Measurements from ENCODE around the gene CCL16.
"Not testable (repeated sequence)": the region's sequence is repeated elsewhere in the genome, so short reads cannot be mapped to it uniquely, and the experiment has no call there.

CCL16 gene, protein sequence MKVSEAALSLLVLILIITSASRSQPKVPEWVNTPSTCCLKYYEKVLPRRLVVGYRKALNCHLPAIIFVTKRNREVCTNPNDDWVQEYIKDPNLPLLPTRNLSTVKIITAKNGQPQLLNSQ

DNA sequence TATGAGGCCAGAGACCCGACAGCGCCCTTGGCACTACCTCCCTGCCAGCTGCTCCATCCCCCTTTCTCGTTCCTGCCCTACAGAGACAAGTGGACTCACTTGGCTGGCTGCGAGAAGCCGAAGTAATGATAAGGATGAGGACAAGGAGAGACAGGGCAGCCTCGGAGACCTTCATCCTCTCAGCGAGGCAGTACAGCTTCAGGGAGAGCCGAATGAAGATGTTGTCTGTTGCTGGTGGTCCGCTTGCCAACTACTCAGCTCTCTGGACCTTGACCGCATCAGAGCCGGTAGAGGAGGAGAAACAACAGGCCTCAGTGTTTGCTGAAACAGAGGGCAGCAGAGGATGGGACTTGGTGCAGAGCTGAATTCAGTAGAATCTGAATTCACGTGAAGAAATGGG is at the start of gene CCL16:
CCL16 (minus strand) TSS at position 252 of the 400 bp plus-strand sequence; CDS start at position 175, 77 bp downstream.
- no peak for DNase-seq

DNA sequence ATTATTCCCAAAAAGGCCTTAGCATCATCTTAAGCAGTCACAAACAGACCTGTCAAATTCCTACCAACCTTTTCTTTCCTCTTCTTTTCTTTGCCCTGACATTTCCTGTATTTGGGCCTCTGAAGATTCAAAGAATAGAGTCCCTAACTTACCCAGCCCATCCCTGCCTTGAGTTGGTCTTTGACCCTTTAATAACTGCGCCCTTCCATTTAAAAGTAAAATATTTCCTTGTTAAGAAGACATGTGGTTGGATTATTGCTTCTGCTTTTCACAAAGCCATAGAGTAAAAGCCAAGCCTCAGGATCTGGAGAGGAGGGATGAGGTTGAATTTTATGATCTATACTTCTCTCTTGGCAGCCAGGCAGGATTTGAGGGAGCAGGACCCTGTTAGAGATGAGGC is 49.7 kb upstream of the CCL16 start:
- DNase-seq = no peak

DNA sequence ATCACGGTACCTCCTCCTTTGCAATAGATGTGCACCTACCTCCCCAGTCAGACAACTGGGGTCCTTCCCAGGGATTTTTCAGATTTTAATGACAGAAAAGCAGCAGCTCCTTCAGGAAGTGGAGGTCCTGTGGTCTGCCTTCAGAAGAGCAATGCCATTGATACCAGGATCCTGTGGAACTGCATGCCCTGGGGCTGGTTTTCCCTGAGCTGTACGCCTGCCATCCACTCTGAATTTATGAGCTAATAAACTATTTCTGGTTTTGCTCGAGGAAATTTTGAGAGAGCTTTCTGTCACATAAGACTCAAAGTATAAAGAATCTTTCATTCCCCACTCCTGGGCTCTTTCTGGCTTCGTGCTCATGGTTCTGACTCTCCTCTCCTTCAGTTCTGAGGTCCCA is 46.5 kb upstream of the CCL16 start:
- no peak for DNase-seq

DNA sequence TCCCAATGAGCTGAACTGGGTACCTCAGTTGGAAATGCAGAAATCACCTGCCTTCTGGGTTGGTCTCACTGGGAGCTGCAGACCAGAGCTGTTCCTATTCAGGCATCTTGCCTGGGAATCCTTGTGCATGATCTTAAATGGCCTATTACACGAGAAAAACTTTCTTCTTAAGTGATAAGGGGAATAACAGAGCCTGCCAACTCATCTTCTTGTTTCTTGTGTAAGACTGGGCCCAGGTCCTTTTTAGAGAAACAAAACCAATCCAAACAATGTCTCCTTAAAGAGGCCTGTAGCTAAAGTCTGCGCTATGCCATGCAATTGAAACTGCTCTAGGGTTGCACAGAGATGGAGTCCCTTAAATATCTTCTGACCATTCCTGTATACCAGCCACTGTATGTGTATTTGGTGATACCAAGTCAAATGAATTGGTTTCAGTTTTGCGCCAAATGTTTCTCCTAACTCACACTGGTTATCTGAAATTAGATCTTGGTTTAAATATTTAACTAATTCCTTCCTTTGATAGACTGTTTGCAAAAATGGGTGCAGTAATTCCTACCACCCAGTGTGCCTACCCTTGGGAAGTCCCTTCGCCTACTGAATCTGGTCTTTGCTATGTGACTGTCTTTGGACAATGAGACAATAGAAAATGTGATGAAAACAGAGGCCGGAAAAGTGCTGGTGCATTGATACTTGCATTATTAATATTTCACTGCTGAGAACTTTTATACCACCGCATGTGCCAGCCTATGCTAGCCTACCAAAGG is 43.0 kb upstream of the CCL16 start:
- no peak for DNase-seq

DNA sequence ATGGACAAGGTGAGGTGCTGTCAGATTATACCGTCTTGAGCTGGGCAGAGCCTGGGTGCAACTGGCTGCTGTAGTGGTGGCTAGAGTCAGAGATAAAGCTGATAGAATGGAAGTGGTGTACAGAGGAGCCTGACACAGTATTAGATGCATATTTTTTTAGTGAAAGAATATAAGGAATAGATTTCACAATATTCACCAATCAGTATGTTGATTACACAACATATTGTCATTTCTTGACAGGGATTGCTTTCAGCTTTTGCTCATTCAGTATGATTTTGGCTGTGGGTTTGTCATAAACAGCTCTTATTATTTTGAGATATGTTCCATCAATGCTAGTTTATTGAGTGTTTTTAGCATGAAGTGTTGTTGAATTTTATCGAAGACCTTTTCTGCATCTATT is 38.1 kb upstream of the CCL16 start:
- no peak for DNase-seq

DNA sequence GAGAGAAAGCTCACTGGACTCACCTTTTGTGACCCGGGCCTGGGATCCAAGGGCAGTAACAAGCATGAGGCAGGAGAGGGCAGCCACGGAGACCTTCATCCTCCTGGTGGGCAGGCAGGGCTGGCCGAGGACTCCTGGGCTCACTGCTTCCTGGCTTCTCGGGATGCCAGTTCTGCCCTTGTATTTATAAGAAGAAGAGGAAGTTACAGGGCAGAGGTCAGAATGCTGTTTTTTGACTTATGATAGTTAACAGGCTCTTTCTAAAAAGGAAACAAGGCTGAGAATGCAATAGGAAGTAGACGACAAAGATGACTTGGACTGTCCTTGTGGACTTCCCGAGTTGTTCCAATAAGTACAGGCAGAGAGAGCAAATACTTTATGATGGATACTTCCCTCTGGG is 36.5 kb upstream of the CCL16 start, which contains the start of gene CCL23:
CCL23 (minus strand) TSS at position 174 of the 400 bp plus-strand sequence; CDS start at position 99, 75 bp downstream.
- DNase-seq = no peak

DNA sequence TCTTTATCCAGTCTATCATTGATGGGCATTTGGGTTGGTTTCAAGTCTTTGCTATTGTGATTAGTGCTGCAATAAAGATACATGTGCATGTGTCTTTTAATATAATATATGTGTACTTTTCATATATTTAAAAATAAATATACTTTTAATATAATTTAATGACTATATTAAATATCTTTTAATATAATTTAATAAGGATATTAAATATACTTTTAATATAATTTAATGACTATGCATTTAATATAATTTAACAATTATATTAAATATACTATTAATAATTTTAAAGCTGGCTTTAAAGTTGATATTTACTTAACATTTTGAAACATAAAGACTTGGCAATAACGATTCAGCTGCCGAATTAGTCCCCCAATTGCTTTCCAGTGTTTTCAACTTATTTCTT is 35.3 kb upstream of the CCL16 start:
- DNase-seq = no peak

DNA sequence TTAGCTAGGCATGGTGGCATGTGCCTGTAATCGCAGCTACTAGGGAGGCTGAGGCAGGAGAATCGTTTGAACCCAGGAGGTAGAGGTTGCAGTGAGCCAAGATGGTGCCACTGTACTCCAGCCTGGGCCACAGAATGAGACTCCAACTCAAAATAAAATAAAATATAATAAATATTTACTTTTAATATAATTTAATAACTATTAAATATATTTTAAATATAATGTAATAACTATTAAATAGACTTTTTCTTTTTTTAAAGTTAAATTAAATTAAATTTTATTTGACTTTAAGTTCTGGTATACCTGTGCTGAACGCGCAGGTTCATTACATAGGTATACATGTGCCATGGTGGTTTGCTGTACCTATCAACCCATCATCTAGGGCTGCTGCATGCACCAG is 34.6 kb upstream of the CCL16 start:
- DNase-seq = not testable (repeated sequence)

DNA sequence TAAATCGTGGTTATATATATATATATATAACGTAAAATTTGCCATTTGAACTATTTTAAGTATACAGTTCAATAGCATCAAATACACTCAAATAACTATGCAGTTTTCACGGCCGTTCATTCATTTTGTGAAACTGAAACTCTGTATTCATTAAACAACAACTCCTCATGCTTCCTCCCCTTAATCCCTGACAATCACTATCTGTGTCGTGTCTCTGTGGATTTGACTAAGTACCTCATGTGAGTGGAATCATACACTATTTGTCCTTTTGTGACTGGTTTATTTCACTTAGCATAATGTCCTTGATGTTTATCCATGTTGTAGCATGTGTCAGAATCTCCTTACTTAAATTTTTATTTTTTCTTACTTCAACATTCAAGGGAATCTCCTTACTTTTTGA is 33.6 kb upstream of the CCL16 start:
- DNase-seq = no peak

DNA sequence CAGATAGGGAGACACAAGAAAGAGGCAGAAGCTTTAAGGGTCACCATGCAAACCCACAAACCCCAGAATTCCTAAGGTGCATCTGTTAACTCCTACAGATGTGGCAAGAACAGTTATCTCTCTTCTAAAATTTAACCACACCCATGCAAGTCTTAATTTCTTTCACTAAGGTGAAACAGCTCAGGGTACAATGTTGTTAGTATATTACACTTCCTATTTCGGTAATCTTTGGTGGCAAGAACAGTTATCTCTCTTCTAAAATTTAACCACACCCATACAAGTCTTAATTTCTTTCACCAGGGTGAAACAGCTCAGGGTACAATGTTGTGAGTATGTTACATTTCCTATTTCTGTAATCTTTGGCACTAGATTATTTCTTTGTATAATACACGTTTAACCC is 29.9 kb upstream of the CCL16 start:
- no peak for DNase-seq

DNA sequence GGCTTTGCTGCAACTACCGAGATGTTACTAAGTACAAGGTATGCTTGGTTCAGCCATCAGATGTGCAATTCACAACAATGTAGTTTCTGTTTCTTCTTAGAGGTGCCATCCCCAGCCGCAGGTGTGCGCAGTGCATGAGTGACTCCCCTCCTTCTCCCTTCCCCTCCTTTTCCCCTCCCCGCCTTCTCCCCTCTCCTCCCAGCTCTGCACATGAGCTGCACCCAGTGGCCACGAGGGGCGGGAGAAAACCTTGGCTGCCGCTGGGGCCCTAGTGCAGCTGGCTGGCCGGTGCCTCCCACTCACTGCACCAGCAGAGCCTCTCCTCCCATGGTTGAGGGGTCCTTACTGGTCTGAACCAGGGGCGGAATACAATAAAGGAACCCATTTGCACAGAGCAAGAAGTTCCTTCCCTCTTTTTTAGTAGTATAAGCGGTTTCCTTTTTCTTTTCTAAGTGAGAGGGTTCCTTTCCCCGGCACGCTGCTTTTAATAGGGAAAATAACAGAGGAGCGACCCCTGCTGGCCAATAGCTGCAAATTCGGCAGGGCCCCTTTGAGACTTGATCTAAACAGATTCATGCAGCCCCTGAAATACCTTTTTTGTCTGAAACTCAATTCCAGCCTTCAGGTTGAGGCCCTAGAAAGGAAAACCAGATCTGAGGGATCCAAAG is 27.8 kb upstream of the CCL16 start:
- DNase-seq = no peak

DNA sequence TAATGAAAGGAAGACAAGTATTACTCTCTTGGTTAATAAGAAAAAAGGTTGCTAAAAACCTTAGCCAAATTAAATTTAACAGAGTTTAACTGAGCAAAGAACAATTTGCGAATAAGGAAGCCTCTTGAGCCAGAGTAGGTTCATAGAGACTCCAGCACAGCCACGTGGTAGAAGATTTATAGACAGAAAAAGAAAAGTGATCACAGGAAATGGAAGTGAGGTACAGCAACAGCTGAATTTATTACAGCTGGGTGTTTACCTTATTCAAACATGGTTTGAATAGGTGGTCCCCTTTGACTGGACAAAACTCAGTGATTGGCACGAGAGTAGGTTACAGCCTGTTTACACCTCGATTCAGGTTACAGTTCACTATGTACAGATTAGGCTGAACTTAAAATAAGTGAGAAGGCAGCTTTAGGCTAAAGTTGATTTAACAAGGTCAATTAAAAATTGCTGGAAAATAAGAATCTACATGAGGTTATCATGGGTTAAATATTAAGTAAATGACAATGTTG is 23.4 kb upstream of the CCL16 start:
- no peak for DNase-seq

DNA sequence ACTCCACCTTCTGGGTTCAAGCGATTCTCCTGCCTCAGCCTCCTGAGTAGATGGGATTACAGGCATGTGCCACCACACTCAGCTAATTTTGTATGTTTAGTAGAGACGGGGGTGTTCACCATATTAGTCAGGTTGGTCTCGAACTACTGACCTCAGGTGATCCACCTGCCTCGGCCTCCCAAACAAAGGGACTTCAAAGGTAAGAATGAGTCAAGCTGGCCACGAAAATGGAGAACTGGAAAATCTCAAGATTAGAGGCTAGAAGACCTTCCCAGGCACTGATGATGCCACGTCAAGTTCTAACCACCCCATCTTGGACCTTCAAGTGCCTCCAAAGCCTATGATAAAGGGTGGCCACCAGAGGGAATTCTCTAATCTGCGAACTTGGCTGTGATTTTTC is 21.3 kb upstream of the CCL16 start:
- DNase-seq = no peak

DNA sequence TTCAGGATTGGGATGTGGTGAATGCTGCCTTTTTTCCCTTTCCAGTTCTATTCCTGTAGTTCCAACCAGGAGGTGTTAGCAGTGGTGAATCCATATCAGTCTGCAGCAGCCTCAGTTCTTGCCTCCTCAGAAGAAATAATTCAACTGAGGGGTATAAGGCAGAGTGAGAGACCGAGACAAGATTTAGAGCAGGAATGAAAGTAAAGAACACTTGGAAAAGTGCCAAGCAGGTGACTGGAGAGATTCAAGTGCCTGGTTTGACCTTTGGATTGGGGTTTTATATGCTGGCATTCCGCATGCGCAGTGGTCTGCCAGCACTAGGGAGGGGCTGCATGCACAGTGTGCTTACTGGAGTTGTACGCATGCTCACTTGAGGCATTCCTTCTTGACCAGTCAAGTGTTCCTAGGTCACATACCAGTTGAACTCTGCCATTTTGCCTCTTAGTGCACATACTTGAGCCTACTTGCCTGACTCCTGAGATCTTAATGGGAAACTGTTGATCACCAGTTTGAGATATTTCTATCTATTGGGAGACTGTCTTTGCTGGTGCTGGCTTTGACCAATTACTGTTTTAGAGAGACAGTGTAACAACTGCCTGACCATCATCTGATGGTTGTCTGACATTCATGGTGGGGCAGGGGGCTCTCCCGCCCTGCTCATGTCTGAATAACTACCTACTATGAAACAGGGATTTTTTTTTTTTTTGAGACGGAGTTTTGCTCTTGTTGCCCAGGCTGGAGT is 20.7 kb upstream of the CCL16 start:
- DNase-seq = no peak

DNA sequence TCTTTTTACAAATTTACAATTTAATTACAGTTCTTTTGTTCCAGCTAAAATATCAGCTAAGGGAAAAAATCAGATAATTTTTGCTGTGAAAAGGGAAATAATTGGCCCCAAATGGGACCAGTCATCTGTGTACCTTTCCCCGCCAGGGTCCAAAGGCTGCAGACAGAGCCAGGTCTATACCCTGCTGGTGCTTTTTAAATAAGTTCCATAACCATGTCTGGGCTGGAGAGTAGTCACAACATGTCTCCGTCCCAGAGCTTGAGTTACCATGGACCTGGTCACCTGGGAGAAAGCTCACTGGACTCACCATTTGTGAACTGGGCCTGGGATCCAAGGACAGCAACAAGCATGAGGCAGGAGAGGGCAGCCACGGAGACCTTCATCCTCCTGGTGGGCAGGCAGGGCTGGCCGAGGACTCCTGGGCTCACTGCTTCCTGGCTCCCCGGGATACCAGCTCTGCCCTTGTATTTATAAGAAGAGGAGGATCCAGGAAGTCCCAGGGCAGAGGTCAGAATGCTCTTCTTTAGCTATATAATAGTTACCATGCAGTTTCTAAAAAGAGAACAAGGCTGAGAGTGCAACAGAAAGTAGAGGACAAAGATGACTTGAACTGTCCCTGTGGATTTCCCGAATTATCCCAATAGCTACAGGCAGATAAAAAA is 19.9 kb upstream of the CCL16 start, which contains the start of gene CCL15:
CCL15 (minus strand) TSS at position 444 of the 662 bp plus-strand sequence; CDS start at position 383, 61 bp downstream.
- DNase-seq = no peak

DNA sequence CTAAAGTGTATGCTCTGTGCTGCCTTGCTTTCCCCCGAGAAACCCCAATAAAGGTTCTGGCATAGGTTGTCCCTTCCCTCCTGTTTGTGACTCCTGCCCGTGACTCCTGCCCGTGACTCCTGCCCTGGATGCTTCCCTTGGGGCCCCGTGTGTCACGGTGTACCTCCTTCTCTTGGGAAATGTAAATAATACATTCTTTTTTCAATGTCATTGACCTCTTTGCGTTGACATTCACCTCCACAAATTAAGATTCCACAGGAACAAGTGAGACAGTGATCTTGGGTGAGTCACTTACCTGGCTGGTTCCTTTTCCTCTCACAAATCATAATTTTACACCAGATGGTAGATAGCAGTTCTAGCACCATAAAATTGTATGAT is 19.4 kb upstream of the CCL16 start:
- no peak for DNase-seq

DNA sequence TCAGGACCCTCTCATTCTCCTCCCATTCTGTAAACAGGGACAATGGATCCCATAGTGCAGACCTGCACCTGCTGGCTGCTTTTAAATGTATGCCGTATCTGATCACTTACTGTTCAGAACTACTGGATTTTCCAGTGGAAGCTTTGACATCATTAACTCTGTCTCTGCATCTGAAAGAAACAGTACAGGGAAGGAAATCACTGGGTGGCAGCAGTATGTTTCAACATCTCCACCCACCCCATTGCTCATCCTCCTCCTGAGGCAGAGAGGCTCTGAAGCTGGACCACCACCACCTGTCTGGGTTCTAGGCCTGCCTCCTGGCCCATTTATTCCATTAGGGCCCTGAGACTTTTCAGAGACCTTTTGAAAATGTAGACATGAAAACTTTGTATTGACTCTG is 17.5 kb upstream of the CCL16 start:
- no peak for DNase-seq

DNA sequence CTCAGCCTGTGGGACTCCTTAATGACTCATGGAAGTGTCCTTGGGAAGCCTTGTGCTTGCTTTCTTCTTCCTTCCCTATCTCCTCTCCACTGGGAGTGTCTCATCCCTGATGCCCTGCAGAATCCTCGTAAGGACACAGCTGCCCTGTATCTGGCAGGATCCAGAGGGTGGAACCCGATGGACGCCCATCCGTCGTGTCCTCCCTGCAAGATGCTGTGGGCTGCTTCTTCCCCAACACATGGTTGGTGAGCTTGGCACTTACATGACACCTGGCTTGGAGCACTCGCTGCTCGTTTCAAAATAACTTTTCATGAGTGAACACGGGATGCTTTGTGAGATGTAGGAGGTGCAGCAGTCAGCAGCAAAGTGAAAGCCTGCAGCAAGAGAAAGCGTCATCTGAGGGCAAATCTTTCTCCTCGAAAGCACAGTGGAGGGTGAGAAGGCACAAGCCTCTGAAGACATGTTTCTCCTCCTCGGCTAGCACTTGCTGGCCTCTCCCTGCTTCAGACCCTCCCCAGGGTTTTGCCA is 16.8 kb upstream of the CCL16 start:
- DNase-seq = no peak

DNA sequence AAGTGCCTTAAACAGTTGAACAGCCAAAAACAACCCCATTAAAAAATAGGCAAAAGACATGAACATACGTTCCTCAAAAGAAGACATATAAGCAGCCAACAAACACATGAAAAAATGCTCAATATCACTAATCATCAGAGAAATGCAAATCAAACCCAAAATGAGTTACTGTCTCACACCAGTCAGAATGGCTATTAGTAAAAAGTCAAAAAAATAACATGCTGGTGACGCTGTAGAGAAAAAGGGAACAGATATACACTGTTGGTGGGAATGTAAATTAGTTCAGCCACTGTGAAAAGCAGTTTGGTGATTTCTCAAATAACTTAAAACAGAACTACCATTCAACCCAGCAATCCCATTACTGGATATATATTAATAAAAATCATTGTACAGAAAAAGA is 14.0 kb upstream of the CCL16 start:
- DNase-seq = not testable (repeated sequence)

DNA sequence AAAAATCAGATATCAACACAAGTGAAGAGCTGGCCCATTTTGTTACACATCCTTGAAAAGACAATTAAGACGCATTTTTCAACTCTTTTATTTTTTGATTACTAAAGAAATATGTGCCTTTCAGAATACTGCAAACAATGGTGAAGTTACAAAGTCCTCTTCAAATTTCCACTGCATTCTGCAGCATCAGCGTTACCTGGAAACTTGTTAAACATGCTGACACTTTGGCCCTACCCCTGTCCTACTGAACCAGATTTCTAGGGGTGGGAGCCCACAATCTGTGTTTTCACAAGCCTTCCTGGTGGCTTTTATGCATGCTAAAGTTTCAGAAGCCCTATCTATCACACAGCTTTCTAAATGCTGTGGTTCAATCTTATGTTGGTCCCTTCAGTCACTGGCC is 9.8 kb upstream of the CCL16 start:
- DNase-seq = no peak

DNA sequence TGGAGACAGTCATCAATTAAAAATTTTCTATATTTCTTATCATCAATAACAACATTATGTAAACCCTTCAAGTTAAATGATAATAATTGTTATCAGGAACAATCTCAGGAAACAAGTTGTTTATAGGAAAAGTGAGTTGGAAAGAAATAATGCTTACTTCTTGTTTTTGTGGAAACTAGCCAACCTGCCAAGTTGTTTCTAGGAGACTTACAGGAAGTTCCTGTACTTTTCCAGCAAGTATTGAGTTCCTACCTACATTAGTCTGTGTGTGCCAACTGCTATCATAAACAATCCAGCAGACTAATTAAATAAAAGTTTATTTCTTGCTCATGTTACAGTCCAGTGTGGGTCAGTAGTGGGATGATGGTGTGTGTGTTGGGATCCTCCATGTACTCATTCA is 6.9 kb upstream of the CCL16 start:
- no peak for DNase-seq

DNA sequence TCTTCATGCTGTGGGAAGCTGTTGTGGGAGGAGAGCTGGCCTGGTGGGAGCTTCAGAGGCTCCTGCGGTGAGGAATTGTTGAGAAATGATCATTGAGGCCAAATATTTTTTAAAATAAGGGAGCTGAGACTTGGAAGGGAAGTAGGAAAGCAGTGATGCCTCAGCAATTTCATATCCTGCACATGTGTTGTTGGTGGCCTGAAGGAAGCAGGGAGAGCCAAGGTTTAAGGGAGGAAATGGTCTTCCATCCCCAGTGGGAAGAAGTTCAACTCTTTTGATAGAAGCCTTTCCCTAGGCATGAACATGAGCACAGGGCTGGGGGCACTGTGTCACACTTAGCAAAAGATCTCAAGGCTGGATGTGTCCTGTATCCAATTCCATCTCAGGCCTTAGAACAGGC is 5.3 kb upstream of the CCL16 start, which contains the start of gene CCL14:
CCL14 (minus strand) TSS at position 87 of the 400 bp plus-strand sequence; CDS start at position 7, 80 bp downstream.
- no peak for DNase-seq

All from right hindlimb (tissue), 1 donor.